Measurements from ENCODE around the gene GFRA1.
"Not testable (repeated sequence)": the region's sequence is repeated elsewhere in the genome, so short reads cannot be mapped to it uniquely, and the experiment has no call there.

Gene GFRA1

DNA sequence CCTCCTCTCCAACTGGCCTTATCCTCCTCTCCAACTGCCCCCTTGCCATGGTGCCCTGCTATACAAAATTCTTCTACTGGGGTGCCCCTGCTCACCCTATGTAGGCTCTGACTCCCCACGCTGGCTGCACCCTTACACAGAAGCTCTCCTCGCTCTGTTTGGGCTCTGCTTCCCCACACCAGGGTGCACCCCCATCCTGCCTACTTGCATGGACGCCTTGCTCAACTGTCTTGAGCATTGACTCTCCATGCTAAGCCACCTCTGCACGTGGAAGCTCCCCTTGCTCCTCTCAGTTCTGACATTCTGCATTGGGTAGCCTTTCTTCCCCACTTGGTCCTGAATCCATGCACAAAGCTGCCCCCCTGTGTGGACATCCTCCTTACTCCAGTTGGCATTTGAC lies 231.1 kb downstream of the GFRA1 start:
- DNase-seq (ENCODE audit: low read depth, low spot score) = no peak

DNA sequence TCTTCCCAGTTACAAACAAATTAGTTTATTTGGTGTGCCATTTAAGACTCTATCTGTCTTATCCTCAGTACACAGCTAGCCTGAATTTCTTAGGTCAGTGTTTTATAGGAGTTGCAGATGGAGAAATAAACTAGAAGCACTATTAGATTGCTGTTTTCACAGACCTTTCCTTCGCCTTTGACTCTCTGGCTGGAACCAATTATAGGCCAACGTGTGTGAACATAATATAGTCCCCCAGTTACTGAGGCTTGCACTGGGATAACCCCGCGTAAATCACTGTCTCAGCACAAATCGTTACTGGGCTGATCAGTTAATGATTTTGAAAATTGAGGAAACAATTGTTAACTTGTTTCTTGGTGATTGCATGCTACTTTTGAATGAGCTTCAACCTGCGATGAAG lies 233.4 kb downstream of the GFRA1 start:
- no peak for DNase-seq (ENCODE audit: low read depth, low spot score)

DNA sequence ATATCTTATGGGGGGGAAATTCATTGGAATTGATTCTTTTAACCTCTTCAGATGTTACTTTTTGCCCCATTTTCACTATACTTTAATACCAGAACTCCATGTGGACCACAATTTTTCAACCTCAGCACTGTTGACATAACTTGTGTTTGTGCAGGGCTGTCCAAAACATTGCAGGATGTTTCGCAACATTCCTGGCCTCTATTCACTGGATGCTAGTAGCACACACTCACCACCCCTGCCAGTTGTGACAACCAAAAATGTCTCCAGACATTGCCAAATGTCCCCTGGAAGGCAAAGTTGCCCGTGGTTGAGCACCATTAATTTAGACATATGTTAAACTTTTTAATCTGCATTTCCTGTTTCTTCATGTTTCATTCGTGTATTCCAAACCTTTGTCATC lies 234.7 kb downstream of the GFRA1 start:
- DNase-seq (ENCODE audit: low read depth, low spot score) = no peak

DNA sequence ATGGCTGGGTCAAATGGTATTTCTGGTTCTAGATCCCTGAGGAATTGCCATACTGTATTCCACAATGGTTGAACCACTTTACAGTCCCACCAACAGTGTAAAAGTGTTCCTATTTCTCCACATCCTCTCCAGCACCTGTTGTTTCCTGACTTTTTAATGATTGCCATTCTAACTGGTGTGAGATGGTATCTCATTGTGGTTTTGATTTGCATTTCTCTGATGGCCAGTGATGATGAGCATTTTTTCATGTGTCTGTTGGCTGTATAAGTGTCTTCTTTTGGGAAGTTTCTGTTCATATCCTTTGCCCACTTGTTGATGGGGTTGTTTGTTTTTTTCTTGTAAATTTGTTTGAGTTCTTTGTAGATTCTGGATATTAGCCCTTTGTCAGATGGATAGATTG lies 237.6 kb downstream of the GFRA1 start:
- DNase-seq (ENCODE audit: low read depth, low spot score) = not testable (repeated sequence)

DNA sequence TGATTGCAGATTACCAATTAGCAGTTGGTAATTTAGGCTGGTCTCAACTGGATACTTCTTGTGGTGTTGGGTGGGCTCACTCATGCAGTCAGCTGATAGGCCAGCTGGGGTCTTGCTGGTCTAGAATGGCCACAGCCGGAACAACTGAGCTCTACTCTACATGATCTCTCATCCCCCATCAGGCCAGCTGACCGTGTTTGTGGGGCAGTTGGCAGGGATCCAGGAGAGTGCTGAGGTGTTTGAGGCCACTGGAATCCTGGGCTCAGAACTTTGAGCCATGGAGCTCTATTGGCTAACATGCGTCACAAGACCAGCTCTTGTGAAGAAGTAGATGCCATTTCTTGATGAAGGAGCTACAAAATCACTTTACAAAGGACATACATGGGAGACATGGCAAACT lies 242.4 kb downstream of the GFRA1 start:
- DNase-seq (ENCODE audit: low read depth, low spot score) = no peak

DNA sequence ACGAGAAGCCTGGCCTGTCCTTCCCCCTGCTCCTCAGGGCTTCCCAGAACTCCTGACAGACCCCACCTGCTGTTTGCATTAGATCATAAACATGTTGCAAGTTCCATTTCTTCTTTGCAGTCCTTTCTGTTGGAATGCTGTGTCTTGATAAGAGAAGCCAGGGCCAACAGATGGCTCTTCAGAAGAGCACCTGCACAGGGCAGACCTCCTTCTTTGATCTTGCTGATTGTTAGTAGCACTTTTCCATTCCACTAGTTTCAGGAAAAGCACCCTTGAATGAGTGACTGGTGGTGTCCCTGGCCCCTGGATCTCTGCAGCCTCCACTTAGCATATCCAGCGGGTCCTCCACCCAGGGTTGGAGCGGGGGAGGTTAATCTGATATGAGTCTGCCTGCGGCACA lies 243.2 kb downstream of the GFRA1 start:
- DNase-seq (ENCODE audit: low read depth, low spot score) = no peak

DNA sequence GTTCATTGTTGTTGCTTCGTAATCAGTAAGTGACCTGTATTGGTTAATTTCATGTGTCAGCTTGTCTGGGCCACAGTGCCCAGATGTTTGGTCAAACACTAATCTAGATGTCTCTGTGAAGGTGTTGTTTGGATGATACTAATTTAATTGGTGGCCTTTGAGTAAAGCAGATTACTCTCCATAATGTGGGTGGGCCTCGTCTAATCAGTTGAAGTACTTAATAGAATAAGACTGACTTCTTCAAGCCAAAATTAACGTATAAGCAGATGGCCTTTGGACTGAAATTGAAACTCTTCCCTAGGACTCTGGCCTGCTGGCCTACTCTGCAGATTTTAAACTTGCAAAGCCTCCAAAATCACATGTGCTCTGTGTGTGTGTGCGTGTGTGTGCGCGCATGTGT lies 245.7 kb downstream of the GFRA1 start:
- no peak for DNase-seq (ENCODE audit: low read depth, low spot score)

DNA sequence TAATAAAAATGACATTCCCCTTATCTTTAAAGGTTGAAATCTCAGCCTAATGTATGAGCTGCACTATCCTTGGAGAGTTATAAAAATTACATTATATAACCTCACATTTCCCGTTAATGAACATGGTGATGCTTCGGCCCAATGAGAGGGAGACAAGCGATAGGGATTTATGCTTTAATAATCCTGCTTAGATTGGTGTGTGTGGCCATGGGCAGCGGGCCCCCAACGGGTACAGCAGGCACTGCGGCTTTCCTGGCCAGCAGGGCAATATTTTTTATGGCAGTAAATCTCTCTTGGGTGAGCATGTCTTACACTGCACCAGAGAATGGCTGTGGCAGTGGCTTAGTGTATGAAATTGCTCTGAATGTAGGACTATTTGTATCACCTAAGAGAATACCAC lies 246.3 kb downstream of the GFRA1 start:
- DNase-seq (ENCODE audit: low read depth, low spot score) = no peak

DNA sequence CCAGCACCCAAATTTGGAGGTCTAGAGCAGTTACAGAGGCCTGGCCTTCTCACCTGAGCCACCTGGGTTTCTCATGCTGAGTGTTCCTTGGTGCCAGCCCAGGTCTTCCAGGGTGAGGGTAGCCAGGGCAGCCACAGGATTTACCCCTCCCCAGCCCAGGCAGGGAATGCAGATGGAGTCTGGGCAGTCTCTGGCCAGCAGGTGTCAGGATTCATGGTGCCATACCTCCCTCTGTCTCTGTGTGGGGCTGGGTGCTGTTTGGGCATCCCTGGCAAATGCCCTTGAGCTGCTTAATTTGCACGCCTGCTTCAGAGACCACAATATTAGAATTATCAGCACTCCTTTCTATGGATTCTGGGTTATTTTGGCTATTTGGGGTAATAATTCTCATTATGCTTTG lies 246.7 kb downstream of the GFRA1 start:
- no peak for DNase-seq (ENCODE audit: low read depth, low spot score)

DNA sequence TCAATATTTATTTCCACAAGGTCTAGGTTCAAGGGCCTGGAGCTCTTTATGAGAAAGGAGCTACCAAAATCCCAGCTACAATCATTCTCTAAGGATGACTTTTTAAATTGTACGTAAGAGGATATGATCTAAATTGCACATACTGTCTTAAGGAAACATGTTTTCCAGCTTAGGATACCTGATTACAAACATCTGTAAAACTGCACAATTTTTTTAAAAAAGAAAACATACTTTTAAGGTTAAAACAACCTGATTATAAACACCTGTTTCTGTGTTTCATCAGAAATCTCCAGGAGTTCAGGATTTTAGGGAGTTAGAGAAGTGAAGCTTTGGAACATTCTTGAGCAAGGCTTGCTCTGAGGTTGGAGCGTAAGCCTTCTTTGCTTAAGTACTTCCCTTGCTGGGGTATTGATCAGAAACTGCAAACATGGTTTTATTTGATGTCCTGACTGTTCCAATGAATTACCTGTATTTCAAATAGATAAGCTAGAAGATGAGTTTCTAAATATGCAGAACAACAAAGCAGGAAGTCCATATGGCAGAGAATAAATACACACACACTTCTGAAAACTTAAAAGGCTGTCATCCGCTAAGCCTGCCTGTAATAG lies 248.6 kb downstream of the GFRA1 start:
- no peak for DNase-seq (ENCODE audit: low read depth, low spot score)

DNA sequence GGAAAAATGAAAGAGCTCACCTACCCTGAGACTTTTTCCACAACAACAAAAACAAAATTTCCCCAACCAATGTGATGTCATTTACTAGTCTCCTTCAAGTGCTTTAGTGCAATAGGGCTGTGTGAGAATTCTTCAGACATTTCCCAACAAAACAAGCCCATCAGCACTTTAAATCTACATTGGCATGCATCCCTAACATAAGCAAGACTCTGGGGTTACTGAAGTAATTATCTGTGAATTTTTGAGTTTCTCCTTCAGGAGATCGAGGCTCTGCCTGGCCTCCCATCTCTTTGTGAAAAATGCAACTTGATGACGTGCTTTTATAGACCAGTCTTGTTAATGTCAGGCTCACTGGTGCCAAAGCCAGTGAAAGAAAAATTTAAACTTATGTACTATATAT lies 255.6 kb downstream of the GFRA1 start:
- no peak for DNase-seq (ENCODE audit: low read depth, low spot score)

DNA sequence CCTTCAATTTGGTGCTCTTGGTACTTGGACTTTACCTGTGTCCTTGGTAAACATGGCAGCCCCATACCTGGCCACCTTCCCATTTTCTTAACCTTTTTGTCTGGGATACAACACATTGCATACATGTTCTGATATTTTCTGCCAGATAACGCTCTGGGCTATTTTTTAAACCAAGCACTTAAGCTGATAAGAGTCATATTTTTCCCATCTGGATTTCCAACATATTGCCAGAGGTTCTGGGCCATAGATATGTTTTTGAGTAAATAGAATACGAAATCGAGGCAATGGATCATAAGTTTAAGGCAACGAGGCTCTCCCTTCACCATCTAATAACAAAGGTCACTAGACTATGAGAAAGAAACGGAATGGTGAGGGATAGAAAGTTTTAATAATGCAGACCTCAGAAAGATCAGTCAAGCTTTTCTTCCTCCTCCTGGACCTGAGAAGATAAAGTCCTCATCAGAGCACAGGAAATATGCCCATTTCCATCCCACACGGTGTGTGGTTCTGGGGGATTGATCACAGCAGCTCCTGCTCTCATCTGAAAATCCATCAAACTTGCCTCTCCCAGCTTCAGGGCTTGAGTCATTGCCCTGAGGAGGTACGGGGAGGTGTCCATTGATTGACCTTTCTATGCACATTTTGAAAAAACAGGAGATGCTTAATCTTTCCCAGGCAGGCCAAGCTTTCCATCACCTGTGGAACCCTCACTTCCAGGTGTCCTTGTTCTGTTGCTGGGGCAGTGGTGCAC lies 257.2 kb downstream of the GFRA1 start:
- no peak for DNase-seq (ENCODE audit: low read depth, low spot score)

DNA sequence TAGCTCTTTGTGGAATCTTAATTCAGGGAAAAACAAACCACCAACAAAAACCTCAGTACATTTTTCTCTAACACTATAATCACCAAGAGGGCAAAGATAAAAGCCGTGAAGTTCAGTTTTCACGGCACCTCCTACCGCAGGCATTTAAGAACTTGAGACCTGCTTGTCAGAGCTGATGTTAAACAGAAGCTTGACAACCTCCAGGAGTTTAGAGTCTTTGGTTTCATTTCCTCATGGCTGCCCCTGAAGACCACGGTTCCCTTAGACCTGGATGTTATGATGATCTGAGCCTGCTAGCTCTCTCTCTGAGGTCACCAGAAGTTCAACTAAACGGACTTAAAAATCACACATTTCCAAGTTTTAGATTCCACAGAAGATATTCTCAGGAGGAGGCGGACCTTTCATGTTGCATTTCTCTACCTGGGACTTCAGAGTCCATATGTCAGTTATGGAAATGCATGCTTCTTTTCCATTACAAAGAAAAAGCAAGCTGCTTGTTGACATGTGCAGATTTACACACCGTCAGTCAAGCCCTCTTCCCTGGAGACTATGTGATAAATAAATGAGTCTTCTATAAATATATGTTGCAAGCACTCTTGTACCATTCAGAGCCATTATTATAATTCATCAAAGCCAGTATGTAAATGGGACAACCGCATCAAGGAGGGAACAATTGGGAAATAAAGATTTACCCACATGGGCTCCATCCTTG lies 258.0 kb downstream of the GFRA1 start:
- DNase-seq (ENCODE audit: low read depth, low spot score) = no peak

DNA sequence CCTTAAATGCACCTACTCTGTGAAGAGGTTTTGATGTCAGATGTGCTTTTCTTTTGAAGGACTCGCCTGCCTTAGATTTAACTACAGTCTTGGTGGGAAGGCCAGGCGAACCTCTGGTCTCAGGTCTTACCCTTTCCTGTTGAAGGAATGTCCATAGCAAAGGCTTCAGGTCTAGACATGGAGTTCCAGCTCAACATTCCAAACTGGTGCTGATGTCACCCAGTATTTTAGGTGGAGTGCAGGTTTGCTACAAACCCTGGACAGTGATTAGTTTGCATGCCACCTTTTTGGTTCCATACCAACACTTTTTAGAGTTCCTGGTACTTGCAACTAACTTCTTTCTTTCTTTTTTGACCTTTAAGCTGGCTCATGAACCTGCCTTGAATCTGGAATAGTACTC lies 258.7 kb downstream of the GFRA1 start:
- DNase-seq (ENCODE audit: low read depth, low spot score) = no peak

DNA sequence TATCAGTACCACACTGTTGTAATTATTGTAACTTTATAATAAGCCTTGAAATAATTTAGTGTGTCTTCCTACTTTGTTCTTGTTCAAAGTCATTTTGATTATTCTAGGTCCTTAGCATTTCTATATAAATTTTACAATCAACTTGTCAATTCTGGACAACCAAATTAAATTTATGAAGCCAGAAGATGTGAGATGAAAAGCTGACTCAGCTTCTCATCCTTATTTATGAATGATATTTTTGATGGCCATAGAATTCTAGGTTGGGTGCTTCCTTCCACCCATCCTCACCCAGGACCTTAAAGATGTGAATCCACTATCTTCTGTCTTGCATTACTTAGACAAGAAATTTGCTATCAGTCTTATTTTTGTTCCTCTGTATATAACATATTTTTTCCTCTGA lies 261.1 kb downstream of the GFRA1 start:
- DNase-seq (ENCODE audit: low read depth, low spot score) = no peak

DNA sequence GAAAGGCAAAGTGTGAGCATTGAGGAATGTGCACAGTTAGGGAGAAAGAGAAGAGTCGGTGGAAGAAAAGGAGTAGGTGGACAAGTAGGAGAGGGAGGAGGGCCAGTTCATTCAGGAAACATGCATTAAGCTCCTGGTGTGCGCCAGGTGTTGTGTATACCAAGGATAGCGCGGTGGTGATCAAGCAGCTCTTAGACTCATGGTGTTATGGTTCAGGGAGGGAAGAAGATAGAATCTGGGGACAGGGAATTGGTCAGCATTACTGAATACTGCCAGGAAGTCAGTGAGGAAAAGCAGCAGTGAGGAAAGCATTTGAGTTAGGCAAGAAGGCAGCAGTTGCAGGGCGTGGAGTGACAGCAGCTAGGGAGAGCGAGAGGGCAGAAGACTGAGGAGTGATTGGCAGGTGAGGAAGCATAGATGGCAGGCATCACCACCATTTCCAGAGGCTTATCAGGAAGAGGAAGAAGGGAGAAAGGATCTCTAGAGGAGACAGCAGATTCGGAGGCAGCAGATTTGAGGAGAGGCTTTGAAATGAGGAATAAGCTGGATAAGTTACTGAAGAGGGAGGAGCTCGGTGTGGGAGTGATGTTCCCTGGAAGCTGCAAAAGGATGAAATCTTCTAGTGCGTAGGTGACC lies 265.6 kb downstream of the GFRA1 start:
- DNase-seq (ENCODE audit: low read depth, low spot score) = no peak
